Measurements from ENCODE around the gene DHCR24.

The DHCR24 gene

GRCh38 chr1:54819733-54820132 is 67.3 kb downstream of the DHCR24 start:
- Histone ChIP-seq H3K36me3 (ENCODE audit: insufficient read depth, low read length) (no peaks in the 10 kb centered on the region), H4K20me1 (ENCODE audit: insufficient read depth, low read length) (no peaks in the 10 kb centered on the region), H3K4me2 (ENCODE audit: low read length) (no peak overlapping the region), H3F3A (ENCODE audit: insufficient read depth, low read length) (no peaks in the 10 kb centered on the region), H3K9ac (ENCODE audit: low read length) (no peak overlapping the region), H3K9me2 (ENCODE audit: low read depth, low read length) (no peaks in the 10 kb centered on the region), H3K27ac (ENCODE audit: low read depth, low read length, poor library complexity, severe bottlenecking) (no peak overlapping the region), H2AFZ (ENCODE audit: low read length) (no peak overlapping the region), H3K4me1 (ENCODE audit: insufficient read depth, low read length, severe bottlenecking) (no peaks in the 10 kb centered on the region), H3K27me3 (ENCODE audit: insufficient read depth, low read length) (no peaks in the 10 kb centered on the region), H3K79me2 (ENCODE audit: insufficient read depth, low read length) (no peaks in the 10 kb centered on the region), H3K9me3 (ENCODE audit: low read length) (0 out of 2 replicates have a peak, but pooled peaks cover 2% of the 10 kb centered on the region), H3K4me3 (ENCODE audit: low read depth, low read length, poor library complexity, severe bottlenecking) (no peak overlapping the region)
- TF ChIP-seq EZH2 (IDR thresholded peaks at IDR 0.05; ENCODE audit: borderline replicate concordance, low read length) = no peak
- no peak for TF ChIP-seq CTCF (IDR thresholded peaks at IDR 0.05; ENCODE audit: low read length)

GRCh38 chr1:54819195-54819536 is 67.8 kb downstream of the DHCR24 start:
- H3K9me2 ChIP-seq (ENCODE audit: low read depth, low read length) = no peaks in the 10 kb centered on the region
- no peaks in the 10 kb centered on the region for H3K4me1 ChIP-seq (ENCODE audit: insufficient read depth, low read length, severe bottlenecking)
- H3K9me3 ChIP-seq (ENCODE audit: low read length) = no peaks in the 10 kb centered on the region
- H3K79me2 ChIP-seq (ENCODE audit: insufficient read depth, low read length) = no peaks in the 10 kb centered on the region
- H3K27ac ChIP-seq (ENCODE audit: low read depth, low read length, poor library complexity, severe bottlenecking) = no peak overlapping the region
- TF ChIP-seq EZH2 (IDR thresholded peaks at IDR 0.05; ENCODE audit: borderline replicate concordance, low read length) (no peak), CTCF (IDR thresholded peaks at IDR 0.05; ENCODE audit: low read length) (no peak)
- H3K4me3 ChIP-seq (ENCODE audit: low read depth, low read length, poor library complexity, severe bottlenecking) = no peak overlapping the region
- no peaks in the 10 kb centered on the region for H4K20me1 ChIP-seq (ENCODE audit: insufficient read depth, low read length)
- no peaks in the 10 kb centered on the region for H3K27me3 ChIP-seq (ENCODE audit: insufficient read depth, low read length)
- H3K9ac ChIP-seq (ENCODE audit: low read length) = no peak overlapping the region
- H2AFZ ChIP-seq (ENCODE audit: low read length) = no peak overlapping the region
- H3K36me3 ChIP-seq (ENCODE audit: insufficient read depth, low read length) = no peaks in the 10 kb centered on the region
- no peaks in the 10 kb centered on the region for H3F3A ChIP-seq (ENCODE audit: insufficient read depth, low read length)
- no peak overlapping the region for H3K4me2 ChIP-seq (ENCODE audit: low read length)

GRCh38 chr1:54818461-54819194 is 68.4 kb downstream of the DHCR24 start:
- TF ChIP-seq EZH2 (IDR thresholded peaks at IDR 0.05; ENCODE audit: borderline replicate concordance, low read length) = no peak
- TF ChIP-seq CTCF (IDR thresholded peaks at IDR 0.05; ENCODE audit: low read length) = no peak
- Histone ChIP-seq H3K4me1 (ENCODE audit: insufficient read depth, low read length, severe bottlenecking) (no peaks in the 10 kb centered on the region), H3K27ac (ENCODE audit: low read depth, low read length, poor library complexity, severe bottlenecking) (no peak overlapping the region), H3K27me3 (ENCODE audit: insufficient read depth, low read length) (no peaks in the 10 kb centered on the region), H3F3A (ENCODE audit: insufficient read depth, low read length) (no peaks in the 10 kb centered on the region), H3K9ac (ENCODE audit: low read length) (no peak overlapping the region), H3K9me3 (ENCODE audit: low read length) (no peaks in the 10 kb centered on the region), H3K79me2 (ENCODE audit: insufficient read depth, low read length) (no peaks in the 10 kb centered on the region), H3K4me2 (ENCODE audit: low read length) (no peak overlapping the region), H3K4me3 (ENCODE audit: low read depth, low read length, poor library complexity, severe bottlenecking) (no peak overlapping the region), H2AFZ (ENCODE audit: low read length) (no peak overlapping the region), H4K20me1 (ENCODE audit: insufficient read depth, low read length) (no peaks in the 10 kb centered on the region), H3K36me3 (ENCODE audit: insufficient read depth, low read length) (no peaks in the 10 kb centered on the region), H3K9me2 (ENCODE audit: low read depth, low read length) (no peaks in the 10 kb centered on the region)
